Brain pericyte (primary cell): ENCODE measurements around the gene ASIC2.

Experiments used
- DNase-seq: peaks from one replicate; pipeline ENCODE4 v3.0.0-alpha.2; 2012; ENCODE audit warnings: low read depth, low spot score

ASIC2 gene

GRCh38 chr17:33288954-33289353 is 4.1 kb downstream of the ASIC2 start:
- no peak for DNase-seq

GRCh38 chr17:33287096-33287725 is 5.9 kb downstream of the ASIC2 start:
- DNase-seq: no peak

DNA sequence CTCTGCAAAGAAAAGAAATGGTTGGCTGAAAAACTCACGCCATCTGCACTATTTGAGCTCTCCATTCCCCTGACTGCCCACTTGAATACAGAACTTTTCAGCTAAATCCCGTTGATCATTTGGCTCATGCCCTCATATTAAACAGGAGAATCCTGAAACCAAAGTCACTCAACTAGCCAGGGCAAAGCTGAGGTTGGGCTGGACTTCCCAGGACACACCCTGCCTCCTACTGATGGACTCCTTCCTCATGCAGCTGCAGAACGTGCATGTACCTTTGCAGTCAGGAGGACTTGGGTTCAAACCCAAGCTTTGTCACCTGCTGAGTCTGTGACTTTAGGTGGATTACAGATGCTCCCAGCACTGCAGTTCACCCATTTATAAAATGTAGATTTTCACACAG is 7.7 kb downstream of the ASIC2 start:
- no peak for DNase-seq

- DNase-seq: no peak
Measured at GRCh38 chr17:33284022-33284421, 9.1 kb downstream of the ASIC2 start.

GRCh38 chr17:33280162-33280943 is 12.7 kb downstream of the ASIC2 start:
- DNase-seq: no peak

DNA sequence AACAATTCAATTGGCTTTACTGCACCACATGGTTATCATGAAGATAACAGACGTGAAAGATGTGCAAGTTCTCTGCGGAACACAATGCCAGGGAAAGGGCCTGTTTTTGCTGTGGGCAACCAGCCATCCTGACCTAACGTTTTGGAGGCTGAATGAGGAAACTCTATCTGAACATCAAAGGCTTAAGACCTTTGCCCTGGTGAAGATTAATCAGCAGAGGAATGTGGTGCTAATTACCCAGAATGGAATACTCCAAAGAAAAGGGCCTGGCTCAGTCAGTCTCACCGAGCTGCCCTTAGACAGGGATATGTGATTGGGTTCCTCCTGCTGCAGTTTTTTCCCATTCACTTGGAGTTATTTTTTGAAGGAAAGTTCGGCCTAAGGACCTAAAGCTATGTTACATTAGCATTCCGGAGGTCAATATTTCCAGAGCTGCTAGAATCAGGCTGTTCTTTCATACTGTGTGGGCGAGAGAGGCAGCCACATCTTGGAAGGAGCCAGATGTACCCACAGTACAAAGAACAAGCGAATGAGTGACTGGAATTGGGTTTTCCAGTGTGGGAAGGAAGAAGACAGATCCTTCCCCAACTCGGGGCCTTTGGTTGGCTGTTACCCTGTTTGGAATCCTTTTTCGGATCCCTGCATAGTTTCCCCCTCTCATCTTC is 15.5 kb downstream of the ASIC2 start:
- no peak for DNase-seq

GRCh38 chr17:33273743-33274410 is 19.2 kb downstream of the ASIC2 start:
- DNase-seq: no peak

GRCh38 chr17:33273271-33273670 is 19.8 kb downstream of the ASIC2 start:
- DNase-seq: no peak

- no peak for DNase-seq
Measured at GRCh38 chr17:33272438-33272837, 20.7 kb downstream of the ASIC2 start.

DNA sequence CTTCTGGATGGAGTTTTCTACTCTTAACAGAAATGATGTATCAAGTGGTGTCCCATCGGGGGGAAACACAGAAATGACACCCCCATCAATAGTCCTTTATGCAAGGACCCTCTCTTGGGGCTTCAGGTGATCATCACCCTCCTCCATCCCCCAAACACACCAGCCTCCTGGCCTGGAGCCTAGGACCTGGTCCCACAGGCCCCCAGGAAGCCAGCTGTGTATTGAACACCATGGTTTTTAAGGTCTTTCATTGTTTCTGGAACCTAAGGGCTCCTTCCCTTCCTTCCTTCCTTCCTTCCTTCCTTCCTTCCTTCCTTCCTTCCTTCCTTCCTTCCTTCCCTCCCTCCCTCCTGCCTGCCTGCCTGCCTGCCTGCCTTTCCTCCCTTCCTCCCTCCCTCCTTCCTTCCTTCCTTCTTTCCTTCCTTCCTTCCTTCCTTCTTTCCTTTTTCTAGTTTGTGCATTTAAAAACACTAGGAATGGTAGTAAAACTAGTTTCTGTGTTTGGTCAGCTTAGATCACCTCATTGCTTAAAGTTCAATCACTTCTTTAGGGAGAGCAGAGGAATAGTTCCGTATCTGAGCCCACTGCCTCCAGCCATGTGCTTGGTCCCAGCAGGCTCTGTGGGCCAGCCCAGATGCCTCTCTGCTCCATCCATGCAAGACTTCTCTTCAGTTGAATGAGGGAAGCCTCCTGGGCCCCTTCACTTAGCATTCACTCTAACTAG is 23.6 kb downstream of the ASIC2 start:
- no peak for DNase-seq

GRCh38 chr17:33267851-33268548 is 25.1 kb downstream of the ASIC2 start:
- DNase-seq: no peak

GRCh38 chr17:33267271-33267790 is 25.8 kb downstream of the ASIC2 start:
- no peak for DNase-seq

DNA sequence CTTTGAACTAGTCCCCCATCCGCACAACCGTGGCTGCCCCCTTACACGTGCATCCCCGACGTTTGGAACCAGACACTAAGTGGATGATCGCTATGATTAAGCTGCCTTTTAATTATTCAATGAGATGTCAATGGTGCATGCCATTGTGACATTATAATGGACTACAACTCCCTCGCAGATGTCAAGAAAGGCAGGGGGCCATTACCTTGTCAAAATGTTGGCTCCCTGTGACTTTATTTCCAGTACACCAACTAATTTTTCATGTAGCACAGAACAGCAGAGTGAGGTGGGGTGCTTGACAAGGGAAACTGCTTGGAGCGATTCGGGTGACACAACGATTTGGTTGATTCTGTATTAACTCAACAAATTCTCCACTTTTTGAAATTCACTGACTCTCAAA is 26.5 kb downstream of the ASIC2 start:
- no peak for DNase-seq

DNA sequence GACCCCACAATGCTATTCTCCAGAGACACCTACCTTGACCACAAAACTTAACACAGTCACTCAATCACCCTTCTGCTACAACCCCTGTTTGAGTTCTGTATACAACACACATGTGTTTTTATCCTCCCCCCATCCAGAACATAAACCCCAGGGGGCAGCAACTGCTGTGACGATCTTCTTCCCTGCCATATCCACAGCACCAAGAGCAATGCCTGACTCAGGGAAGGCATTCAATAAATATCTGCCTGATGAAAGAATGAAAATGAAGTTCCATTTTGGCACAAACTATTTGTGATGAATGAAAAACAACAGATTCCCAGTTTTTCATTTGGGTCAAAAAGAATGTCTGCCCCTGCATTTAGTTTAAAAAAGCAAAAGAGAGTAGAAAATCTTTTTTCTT is 27.0 kb downstream of the ASIC2 start:
- DNase-seq: no peak

- DNase-seq: no peak
Measured at GRCh38 chr17:33263396-33263795, 29.7 kb downstream of the ASIC2 start.

GRCh38 chr17:33262266-33263123 is 30.6 kb downstream of the ASIC2 start:
- no peak for DNase-seq

- DNase-seq: no peak
Measured at GRCh38 chr17:33261820-33262219, 31.3 kb downstream of the ASIC2 start.

DNA sequence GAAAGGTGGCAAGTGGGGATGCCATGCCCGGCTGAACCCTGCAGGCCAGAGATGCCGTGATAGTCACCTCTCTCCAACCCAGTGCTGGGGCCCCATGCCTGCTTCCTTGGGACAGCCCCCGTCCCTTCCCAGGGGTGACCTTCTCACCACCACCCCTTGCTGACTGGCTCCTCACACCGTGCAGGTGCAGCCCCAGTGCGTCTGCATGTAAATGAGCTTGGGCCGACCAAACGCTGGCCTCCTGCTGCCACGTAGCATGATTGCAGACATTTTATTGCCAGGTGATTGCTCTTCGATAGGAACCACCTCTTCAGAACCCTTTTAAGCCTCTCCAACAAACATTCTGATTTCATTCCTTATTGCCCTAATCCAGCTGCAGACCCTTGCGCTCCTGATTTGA is 32.5 kb downstream of the ASIC2 start:
- no peak for DNase-seq

DNA sequence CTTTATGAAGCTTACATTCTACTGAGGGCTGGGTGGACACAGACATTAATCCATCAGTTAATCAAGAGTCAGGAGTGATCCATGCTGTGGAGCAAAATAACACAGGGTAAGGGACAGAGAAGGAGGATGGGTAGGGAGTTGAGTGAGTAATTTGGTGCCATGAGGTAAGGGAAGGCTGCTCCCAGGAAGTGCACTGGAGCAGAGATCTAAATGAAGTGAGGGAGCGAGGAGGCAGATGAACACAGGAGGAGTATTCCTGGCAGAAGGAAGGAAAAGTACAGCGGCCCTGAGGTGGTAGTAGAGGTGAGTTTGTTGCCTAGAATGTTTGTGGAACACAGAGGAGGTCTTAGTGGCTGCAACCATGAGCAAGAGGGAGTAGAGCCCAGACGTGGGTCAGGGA is 34.8 kb downstream of the ASIC2 start:
- DNase-seq: no peak

- DNase-seq: no peak
Measured at GRCh38 chr17:33245183-33245582, 47.9 kb downstream of the ASIC2 start.
